Right atrium auricular region (tissue), 2 donors: ENCODE measurements around the gene KRTAP19-8. TPM values are rescaled to one million over a fixed set of nuclear protein-coding genes. Genes with fewer than 3 reads are reported as not detected.

Experiments used
- DNase-seq: peaks from one replicate; pipeline ENCODE4 v3.0.0-alpha.2; 2019; ENCODE audit warnings: low spot score
- H3K27ac ChIP-seq, 2 donors: fragments of 200-600 bp; sonication (generic); 1 replicate in 1 of 2; 2 replicates in 1 of 2; pipeline ENCODE4 v1.5.1; 2016 to 2019
- H3K27me3 ChIP-seq, 2 donors: fragments of 200-600 bp; sonication (generic); one replicate each; pipeline versions ENCODE4 v1.5.1 to v1.6.0; 2017 to 2019
- H3K36me3 ChIP-seq: fragments of 200-600 bp; sonication (generic); one replicate; pipeline ENCODE4 v1.5.1; 2016
- H3K4me1 ChIP-seq, 2 donors: fragments of 200-600 bp; sonication (generic); one replicate each; pipeline versions ENCODE4 v1.5.1 to v1.6.0; 2017 to 2019
- H3K4me3 ChIP-seq, 2 donors: fragments of 200-600 bp; sonication (generic); 1 replicate in 1 of 2; 2 replicates in 1 of 2; pipeline ENCODE4 v1.5.1; 2017 to 2019; ENCODE audit warnings: mild to moderate bottlenecking in 1 of 2, moderate library complexity in 1 of 2
- H3K9me3 ChIP-seq, 2 donors: fragments of 200-600 bp; sonication (generic); one replicate each; pipeline ENCODE4 v1.5.1; 2019
- CTCF ChIP-seq, 2 donors: fragments of 200-600 bp; sonication (generic); IDR thresholded peaks; one replicate each; pipeline ENCODE4 v1.5.1; 2019; ENCODE audit warnings: antibody characterized with exemption in 2 of 2
- total RNA-seq, 2 donors: library from RNA; depleted of rRNA; stranded (reverse); fragments of >200 nt; gene quantifications; one replicate each; pipeline ENCODE4 v1.1.0, GENCODE V29; 2016

KRTAP19-8 gene
- total RNA-seq, 2 donors from 2014 or later = not detected

- H3K36me3 ChIP-seq = no peaks in the 10 kb centered on the region
- H3K27me3 ChIP-seq = no peaks in the 10 kb centered on the region
- no peak for TF ChIP-seq CTCF (IDR thresholded peaks at IDR 0.05)
- H3K4me1 ChIP-seq = no peaks in the 10 kb centered on the region
- H3K4me3 ChIP-seq = no peak overlapping the region
- DNase-seq = no peak
- no peaks in the 10 kb centered on the region for H3K9me3 ChIP-seq
- H3K27ac ChIP-seq = no peak overlapping the region
Observed at GRCh38 chr21:31043471-31043870, 5.2 kb upstream of the KRTAP19-8 start.

GRCh38 chr21:31042080-31042464 lies 3.8 kb upstream of the KRTAP19-8 start:
- Histone ChIP-seq H3K36me3 (no peaks in the 10 kb centered on the region), H3K27me3 (no peaks in the 10 kb centered on the region), H3K4me3 (no peak overlapping the region)

GRCh38 chr21:31041295-31042079 lies 3.2 kb upstream of the KRTAP19-8 start:
- H3K36me3 ChIP-seq = no peaks in the 10 kb centered on the region
- TF ChIP-seq CTCF (IDR thresholded peaks at IDR 0.05) = no peak
- no peaks in the 10 kb centered on the region for H3K4me1 ChIP-seq
- H3K27me3 ChIP-seq = no peaks in the 10 kb centered on the region
- H3K9me3 ChIP-seq = no peaks in the 10 kb centered on the region
- H3K4me3 ChIP-seq = no peak overlapping the region
- no peak for DNase-seq
- no peak overlapping the region for H3K27ac ChIP-seq

More at GRCh38 chr21:31042080-31042464, 3.8 kb upstream of the KRTAP19-8 start:
- TF ChIP-seq CTCF (IDR thresholded peaks at IDR 0.05) = no peak
- H3K9me3 ChIP-seq = no peaks in the 10 kb centered on the region
- no peak overlapping the region for H3K27ac ChIP-seq
- H3K4me1 ChIP-seq = no peaks in the 10 kb centered on the region
- no peak for DNase-seq

GRCh38 chr21:31034378-31034777 lies 3.9 kb downstream of the KRTAP19-8 start:
- no peak overlapping the region for H3K4me3 ChIP-seq
- TF ChIP-seq CTCF (IDR thresholded peaks at IDR 0.05) = no peak
- no peaks in the 10 kb centered on the region for H3K4me1 ChIP-seq
- DNase-seq = no peak
- H3K27me3 ChIP-seq = no peaks in the 10 kb centered on the region
- H3K9me3 ChIP-seq = peaks cover 0 to 3% of the 10 kb centered on the region in 2 donors
- H3K27ac ChIP-seq = no peak overlapping the region
- H3K36me3 ChIP-seq = no peaks in the 10 kb centered on the region

- no peak for TF ChIP-seq CTCF (IDR thresholded peaks at IDR 0.05)
- Histone ChIP-seq H3K9me3 (peaks cover 0 to 3% of the 10 kb centered on the region in 2 donors), H3K36me3 (no peaks in the 10 kb centered on the region), H3K27me3 (no peaks in the 10 kb centered on the region), H3K27ac (no peak overlapping the region), H3K4me3 (no peak overlapping the region), H3K4me1 (no peaks in the 10 kb centered on the region)
- no peak for DNase-seq
Observed at GRCh38 chr21:31030367-31031106, 7.7 kb downstream of the KRTAP19-8 start.
